DOHH2 (cell line): Measurements from ENCODE around the gene PKD2L2.
"Not testable (repeated sequence)": the region's sequence is repeated elsewhere in the genome, so short reads cannot be mapped to it uniquely, and the experiment has no call there.

Source experiments
- CTCF ChIP-seq: fragments of 200-600 bp; sonication (generic); IDR thresholded peaks from one replicate; pipeline ENCODE4 v1.5.1; 2014; ENCODE audit warnings: antibody characterized with exemption, mild to moderate bottlenecking, low read depth, low read length; ENCODE audit not compliant: poor library complexity, severe bottlenecking
- EZH2phosphoT487 ChIP-seq: fragments of 200-600 bp; sonication (generic); IDR thresholded peaks from 2 replicates; pipeline ENCODE4 v1.6.1; 2017; ENCODE audit warnings: borderline replicate concordance, mild to moderate bottlenecking, antibody characterized with exemption, low read length, moderate library complexity, mixed read lengths

- not testable (repeated sequence) for TF ChIP-seq CTCF, EZH2phosphoT487
Observed at GRCh38 chr5:137944280-137944679, 55.0 kb downstream of the PKD2L2 start.
